ENCODE results near the gene CENPE.

The CENPE gene

DNA sequence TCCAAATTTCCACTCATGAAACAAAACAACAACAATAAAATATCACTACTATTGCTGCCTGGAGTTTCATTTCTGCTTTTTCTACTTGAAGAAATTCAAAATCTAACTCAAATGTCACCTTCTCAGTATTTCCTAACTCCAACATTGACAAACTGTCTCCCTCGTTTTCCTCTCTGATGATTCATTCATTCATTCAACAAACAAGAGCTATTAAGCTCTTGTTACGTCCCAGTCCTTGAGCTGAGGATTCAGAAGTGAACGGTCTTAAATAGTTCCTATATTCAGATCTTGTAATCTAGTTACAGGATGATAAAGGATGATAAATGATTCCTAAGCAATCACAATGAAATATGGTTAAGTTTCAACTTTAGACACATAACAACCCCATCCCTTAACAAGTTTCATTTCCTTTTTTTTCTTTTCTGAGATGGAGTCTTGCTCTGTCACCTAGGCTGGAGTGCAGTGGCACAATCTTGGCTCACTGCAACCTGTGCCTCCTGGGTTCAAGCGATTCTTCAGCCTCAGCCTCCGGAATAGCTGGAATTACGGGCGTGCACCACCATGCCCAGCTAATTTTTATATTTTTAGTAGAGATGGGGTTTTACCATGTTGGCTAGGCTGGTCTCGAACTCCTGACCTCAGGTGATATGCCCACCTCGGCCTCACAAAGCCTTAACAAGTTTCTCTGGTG, 123.3 kb downstream of the CENPE start:
- DNase-seq, result no peak

DNA sequence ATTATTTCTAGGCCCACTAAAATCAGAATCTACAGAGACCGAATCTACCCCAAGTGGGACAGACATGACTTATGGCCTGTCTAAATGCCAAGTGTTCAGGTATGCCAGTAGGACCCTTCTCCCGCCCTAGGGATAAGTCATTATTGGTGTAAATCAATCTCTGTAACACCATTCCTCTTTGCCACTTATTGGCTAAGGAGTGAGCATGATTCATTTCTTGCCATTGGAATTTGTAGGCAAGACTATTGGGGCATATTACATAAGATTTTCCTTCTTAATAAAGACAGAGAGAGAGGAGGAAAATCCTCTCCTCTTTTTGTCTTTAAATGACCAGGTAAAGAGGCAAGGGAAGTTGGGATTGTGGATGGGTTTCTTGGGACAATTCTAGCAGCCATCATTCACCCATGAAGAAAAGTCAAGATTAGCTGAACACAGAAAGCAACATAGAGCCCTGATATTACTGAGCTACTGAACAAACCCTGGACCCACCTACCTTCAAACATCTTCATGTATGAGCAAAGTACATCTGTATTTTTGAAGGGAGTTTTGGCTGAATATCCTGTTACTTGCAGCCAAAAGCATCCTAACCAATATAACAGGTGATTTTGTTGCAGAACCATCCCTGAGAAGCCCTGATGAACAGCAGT, 124.2 kb downstream of the CENPE start:
- DNase-seq, result no peak

- DNase-seq, result no peak
These were observed 130.1 kb downstream of the CENPE start for GRCh38 chr4:103067841-103068547.

DNA sequence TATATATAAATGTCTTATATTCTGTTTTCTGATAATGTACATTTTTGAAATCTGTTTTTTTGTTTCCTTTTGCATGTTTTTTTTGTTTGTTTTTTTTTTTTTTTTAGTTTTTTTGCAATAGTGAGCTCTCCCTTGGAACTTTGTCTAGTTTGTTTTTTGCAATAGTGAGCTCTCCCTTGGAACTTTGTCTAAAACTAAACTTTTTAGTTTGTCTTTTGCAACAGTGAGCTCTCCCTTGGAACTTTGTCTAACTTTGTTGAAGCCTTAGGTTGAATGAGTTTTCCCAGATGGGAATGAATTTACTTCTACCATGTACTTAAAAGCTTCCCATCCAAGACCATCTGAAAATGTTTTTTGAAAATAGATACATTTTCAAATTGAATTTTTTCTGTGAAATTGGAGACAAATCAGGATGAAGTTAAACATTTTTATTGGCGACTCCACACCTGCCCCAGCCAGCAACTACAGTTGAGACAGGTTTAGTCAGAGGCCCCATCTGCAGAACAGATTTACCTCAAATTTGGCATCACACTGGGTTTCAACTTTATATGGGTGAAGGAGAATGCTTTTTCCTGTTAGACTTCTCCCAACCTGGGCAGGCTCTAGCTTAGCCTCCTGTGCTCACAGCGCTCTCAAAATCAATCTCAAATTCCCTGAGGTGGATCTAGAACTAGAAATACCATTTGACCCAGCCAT, 137.5 kb downstream of the CENPE start:
- DNase-seq, result no peak
